Medulla oblongata (tissue), 1 donor: ENCODE data around the gene MGAM2.

Source experiments
- DNase-seq: peaks from one replicate; pipeline ENCODE4 v3.0.0-alpha.2; 2015; ENCODE audit errors: extremely low spot score

MGAM2 gene

DNA sequence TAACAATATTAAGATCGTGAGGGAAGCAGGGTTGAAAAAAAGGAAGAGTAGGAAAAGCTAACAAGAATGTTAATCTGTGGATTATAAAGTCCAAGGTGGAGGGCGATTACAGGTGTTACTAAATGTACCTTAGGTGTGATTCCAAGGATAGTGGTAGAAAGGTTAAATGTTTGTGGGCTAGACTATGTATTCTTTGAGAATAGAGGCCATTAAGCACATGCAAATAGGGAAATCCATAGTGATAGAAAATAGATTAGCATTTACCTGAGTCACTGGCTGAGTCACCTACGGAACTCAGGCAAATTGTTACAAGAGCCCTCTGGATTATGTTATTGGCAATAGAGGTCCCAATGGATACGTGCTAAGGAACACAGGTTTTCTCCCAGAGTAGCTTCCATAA, 9.0 kb downstream of the MGAM2 start:
- no peak for DNase-seq

DNA sequence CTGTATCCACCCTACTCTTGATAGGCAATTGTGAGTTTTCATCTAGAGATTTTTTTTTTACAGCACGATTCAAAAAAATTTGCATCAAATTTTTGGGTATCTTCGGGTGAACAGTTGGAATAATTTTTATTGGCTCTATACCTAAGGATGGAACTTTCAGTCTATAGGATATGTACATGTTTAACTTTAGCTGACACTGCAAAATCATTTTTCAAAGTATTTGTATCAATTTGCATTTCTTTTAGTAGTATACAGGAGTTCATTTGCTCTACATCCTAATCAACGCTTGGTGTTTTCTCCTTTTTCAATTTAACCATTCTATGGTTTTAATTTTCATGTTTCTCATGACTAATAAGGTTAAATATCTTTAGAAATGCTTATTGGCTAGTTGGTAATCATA, 11.7 kb downstream of the MGAM2 start:
- no peak for DNase-seq

DNA sequence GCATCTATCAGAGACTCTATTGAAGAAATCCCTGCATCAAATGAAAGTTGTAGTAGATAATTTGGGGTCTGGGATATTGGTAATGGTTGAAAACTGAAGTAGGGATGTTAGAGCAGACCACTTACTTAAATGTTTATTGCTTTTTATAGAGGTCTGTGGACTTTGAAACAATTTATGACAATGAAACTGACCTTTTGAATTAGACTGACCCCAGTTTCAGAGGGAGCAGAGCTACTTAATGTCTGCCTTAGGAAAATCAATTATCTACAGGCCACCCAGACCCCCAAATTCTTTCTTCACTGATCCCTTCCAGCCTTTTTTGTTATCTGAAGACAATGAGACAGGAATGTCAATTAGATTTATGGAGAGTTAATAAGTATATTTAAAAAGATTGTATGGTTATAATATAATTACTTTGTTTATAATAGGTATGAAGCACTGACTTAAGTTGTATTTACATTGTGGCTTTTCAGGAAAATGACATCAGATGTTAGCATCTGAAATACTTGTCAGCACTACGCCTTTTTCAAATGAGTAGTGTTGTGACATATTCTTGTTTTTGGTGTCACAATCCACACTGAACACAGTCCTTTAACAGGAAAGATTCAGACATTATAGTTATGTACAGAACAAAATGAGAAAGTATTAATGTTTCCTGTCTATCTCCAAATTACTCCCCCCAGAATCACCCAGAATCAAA, 13.9 kb downstream of the MGAM2 start:
- no peak for DNase-seq

DNA sequence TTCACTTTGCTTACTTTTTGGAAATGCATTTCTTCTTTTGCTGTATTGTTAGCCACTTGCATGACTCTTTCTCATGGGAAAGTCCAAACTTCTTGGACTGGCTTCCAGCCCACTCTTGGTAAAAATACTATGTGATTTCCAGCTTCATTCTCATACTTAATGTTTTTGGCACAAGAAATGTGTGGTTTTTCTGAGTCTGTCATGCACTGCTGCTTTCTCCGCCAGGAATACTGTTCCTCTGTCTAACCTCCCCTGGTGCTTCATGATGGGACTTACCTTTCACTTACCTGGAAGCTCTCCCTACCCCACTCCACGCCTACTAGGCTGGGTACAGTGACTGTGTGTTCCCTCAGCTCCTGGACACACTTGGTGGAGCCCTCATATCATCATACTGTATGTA, 18.7 kb downstream of the MGAM2 start:
- DNase-seq = no peak

DNA sequence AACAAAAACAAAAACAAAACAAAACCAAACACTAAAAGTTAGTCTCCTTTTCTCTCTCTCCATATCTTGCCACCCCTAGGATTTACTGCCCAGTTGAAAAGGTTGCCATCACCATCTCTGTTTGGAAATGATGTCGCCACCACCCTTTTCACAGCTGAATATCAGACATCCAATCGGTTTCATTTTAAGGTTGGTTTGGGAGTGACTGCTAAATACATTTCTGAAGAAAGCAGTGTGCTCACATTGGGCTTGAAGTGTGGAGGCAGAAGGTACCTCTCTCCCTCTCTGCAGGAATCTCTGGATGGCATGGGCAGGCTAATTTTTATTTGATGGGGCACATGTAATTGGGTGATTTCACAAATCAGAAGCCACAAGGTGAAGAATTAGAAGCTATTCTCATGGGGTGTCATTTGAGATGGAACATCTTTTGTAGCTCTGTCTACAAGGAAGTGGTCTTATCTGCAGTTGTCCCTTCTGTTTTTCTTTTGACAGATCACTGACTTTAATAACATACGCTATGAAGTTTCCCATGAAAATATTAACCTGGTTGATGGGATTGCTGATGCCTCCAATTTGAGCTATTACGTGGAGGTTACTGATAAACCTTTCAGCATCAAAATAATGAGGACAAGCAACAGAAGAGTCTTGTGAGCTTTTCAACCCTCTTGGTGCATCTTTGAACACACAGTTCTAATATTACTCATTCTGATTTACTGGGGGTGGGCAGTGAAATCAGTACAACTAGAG, 20.1 kb downstream of the MGAM2 start:
- no peak for DNase-seq

DNA sequence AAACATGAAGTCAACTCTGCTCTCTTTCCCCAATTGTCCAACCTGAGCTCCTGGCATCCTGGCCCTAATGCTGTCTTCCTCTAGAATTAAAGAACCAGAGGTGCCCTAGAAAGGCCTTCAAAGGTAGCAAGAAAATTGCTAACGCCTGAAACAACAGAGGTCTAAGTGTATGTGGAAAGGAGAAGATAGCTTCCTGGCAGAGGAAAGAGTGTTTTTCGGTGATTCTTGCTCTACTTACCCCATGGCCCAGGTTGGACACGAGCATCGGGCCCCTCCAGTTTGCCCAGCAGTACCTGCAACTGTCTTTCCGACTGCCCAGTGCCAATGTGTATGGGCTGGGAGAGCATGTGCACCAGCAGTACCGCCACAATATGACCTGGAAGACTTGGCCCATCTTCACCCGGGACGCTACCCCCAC, 22.2 kb downstream of the MGAM2 start:
- no peak for DNase-seq

DNA sequence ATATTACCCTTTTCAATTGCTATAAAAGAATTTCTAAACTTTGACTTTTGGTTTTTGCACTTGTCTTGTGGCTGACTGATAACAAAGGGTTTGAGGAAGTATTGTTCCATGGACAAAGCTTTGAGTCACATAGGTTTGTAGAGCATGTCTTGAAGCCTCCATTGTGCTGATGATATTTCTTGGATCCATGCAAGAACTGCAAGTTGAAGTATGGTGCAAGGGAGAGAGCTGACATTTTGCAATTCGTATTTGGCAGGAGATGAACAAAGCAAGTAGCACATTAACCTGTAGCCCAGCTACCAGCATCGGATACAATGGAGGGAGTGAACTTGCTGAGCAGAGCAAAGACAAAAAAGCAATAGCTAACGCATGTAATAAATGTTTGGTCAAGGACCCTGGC, 23.4 kb downstream of the MGAM2 start:
- no peak for DNase-seq

DNA sequence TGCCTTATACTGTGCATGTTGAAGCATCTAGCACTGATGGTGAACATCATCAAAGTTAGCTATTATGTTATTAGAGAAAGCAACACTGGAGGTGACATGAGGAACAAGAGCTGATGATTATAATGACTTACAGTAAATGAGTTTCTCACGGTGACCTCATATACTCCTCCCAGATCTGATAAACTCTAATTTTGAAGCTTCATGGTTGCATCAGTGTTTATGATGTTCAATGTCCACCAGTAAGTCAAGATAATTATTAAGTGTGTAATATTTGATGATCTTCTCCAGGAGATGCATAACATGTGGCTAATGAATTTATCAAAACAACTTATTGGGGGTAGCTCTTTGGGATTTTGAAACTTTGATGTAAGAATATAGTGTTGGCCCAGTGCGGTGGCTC, 27.5 kb downstream of the MGAM2 start:
- DNase-seq = no peak

DNA sequence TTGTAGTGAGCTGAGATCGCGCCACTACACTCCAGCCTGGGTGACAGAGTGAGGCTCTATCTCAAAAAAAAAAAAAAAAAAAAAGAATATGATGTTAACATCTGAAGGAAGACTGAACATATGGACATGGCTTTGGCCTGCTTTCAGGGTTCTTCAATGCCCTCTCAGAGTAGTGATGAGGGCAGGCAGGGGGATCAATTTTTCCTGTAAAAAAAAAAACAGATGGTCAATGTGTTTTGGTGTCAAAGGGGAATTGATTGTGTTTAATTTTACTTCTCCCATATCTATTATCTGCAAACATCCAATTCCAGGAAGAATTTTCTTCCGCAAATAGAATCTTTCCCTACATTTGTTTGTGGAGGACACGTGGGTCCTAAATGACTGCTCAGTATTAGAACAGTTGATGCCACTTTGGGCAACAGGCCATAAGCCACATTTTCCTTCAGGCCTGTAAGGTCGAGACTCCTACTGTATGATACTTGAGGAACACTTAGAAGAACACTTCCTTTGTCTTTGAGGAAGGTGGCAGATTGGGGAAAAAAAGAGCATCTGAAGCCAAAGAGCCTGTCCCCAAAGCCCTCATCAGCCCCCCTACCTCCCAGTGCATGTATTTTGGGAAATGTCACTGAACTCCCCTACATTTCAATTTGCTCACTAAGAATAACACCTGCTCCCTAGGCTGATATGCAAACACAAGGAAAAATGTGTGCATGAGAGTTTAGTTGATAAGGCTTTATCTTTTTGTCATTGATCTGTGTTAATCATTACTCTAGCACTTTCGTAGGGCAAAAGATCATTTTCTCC, 28.3 kb downstream of the MGAM2 start:
- DNase-seq = no peak

DNA sequence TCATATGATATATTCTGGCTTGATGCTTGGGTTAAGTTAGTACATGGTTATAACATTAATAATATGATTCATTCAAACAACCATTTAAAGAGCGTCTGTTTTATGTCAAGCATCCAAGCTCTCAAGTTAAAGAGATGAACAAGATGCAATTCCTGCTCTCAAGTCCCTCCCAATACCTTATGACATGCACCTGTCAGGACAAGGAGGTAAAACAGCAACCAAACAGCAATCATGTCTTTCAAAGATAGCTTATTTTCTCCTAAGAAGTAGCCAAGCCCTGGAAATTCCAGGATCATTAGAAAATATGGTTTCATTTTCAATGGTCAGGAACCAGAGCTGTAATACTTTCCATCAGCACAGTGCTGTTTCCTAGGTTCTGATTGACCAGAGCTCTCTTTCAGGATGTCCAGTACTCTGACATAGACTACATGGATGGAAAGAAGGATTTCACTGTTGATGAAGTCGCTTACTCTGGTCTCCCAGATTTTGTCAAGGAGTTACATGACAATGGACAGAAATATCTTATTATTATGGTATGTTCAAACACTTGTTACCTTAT, 29.0 kb downstream of the MGAM2 start:
- DNase-seq = no peak

DNA sequence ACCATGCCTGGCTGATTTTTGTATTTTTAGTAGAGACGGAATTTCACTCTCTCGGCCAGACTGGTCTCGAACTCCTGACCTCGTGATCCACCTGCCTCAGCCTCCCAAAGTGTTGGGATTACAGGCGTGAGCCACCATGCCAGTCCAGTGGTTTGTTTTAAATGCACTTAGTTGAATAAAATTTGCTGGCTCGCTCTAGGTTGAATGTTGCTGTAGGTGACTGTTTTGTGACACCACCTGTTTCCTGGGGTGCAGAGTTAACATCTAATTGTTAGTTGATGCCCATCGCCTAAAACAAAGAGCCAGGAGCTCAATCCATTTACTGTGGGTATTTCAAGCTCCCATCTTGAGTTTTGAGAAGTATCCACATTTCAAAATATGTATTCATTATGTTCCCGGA, 31.2 kb downstream of the MGAM2 start:
- no peak for DNase-seq

DNA sequence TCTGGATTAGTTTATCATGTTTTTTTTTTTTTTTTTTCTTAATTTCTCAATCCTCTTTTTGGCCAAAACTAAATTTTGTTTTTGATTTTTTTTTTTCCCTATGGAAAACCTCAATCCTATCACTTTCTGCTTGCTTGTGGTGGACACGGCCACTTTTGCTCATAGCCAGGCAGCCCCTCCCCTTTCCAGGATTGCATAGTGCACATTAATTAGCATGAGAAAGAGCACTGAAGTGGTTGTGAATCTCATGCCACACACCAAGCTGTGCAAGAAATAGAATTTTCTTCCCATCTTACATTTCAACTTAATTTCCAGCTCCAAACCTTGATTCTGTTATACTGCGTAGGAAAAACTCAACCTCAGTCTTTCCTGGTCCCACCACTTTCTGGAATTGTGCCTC, 34.6 kb downstream of the MGAM2 start:
- no peak for DNase-seq

DNA sequence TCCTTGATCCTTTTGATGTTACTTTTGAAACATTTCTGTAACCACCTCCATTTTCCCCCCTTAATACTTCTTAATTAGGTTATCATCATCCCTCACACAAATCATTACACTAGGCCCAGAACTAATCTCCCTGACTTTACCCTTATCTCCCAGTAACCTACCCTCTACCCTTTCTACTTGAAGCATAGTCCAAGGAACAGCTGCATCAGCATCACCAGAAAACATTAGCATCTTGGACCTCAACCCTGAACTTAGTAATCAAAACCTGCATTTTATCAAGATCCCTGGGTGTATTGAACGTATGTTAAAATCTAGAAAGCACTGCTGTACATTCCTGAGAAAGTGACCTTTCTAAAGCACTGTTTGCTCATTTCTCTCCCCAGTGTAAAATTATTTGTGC, 38.8 kb downstream of the MGAM2 start:
- no peak for DNase-seq

DNA sequence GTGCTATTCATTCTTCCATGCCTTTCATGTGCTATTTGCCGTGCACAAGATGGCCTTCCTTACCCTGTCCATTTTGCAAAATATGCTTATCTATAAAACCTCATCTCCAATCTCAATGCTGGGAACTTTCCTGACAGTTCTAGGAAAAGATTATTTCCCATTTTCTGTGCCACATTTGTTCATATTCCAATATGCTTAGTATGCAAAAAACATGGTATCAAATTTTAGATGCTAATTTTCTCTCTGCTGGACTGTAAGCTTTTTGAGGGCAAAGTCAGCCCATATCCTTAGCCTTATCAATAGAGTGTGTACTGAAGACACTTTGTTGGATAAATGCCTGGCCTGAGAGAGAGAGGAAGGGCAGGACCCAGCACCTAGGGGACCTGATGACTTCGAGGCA, 39.4 kb downstream of the MGAM2 start:
- DNase-seq = no peak

DNA sequence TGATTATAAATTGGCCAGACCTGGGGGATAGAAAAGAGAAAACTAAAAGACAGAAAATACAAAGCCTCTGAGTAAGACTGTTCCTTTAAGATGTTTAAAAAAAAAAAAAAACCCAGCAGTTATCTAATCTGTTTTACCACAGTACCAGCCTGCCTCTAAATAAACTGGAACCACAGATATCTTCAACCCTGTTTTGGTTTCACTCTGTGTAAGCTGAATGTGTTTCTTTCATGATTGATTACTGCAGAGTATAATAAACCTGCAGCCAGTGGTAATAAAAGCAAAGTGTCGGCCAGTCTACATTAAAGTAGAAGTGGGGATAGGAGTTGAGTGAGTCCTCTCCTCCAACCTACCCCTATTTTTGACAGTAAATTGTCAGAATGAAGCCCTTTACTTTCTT, 40.6 kb downstream of the MGAM2 start:
- no peak for DNase-seq

DNA sequence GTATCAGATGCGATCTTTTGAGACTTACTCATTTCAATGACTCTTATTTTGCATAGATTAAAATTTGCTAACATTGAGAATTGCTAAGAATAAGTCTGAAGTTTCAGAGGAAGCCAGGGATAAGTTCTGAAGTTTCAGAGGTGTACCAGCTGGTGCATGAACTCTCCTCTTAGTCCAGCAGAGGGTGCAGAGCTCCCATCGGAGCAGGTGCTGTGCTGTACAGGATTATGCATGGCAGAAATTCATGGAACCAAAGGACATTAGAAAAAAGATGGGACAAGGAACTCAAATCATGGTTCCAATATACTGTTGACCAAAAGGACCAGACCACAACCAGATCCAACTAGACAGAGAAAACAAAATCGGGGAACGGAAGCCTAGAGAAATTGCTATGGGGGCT, 41.9 kb downstream of the MGAM2 start:
- no peak for DNase-seq

DNA sequence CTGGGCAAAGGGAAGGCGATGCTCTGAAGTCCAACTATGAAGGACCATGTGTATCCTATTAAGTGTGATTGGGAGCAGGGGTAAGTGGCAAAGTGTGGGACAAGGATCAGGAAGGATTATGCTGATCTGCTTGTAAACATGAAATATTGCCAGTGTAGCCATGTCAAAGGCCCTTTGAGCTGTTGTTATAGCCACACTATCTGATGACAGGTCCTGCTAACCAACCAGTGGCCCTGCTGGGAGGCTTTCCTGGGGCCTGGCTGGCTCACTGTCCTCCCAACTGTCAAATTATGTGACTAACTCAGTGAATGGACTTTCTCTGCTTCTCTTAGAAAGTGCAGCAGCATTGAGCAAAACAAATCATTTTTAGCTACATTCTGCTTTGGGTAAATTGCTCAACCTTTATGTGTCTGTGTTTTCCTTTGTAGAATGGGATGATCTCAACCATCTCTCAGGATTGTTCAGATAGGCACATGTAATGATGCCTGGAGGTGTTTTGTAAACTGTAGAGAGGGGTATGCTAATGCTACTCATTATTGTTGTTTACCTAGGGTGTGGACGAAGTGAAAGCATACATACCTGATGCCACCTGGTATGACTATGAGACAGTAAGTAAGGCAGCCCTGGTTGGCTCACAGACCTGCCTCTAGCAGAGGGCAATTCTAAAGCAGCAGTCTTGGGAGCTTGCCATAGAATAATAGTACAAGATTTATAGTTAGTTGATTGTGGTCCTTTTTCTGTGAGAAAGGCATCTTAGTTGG, 47.4 kb downstream of the MGAM2 start:
- no peak for DNase-seq

DNA sequence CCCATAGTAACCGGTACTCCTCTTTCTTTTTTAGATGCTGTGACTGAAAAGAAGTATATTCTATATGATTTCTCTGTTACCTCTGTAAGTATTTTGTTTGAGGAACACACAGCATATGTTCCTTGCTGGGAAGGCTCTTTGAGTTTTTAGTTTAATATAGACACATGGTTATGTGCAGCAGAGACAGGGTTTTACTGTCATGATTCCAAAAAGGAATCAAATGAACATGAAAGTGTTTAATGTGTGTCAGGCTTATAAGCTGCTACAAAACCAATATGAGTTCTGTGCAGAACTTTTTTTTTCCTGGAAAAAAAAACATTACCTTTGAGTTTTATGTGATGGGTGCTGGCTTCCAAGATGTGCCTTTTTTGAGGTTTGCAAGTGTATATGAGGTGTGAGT, 50.4 kb downstream of the MGAM2 start:
- DNase-seq = no peak

DNA sequence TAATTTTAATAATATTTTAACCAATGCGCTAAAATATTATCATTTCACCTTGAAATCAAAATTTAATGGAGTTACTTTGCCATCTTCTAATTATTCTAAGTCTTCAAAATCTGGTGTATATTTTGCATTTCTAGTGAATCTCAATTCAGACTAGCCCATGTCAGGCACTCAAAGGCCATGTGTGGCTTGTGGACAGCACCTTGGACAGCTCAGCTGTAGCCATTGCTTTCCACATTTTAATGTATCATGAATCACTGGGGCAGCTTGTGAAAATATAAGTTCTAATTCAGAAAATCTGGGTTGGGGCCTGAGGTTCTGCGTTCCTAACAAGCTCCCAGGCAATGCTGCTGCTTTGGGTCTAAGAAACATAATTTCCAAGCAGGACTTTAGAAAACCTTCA, 57.2 kb downstream of the MGAM2 start:
- DNase-seq = no peak

DNA sequence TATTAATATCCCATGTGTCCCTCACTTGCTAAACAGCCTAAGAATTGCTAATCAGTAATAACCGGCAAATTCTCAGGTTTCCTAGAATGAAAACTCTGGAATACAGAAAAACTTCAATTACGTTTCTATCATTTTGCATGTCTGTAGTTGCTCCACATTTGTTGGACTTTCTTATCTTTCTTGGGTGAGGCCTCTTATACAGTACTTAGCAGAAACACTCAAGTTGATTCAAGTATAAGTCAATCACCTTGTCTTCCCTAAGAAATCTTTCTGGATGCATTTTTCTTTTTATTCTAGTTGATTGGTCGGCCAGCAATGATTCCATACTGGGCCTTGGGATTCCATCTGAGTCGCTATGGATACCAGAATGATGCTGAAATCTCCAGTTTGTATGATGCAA, 61.4 kb downstream of the MGAM2 start:
- DNase-seq = no peak

DNA sequence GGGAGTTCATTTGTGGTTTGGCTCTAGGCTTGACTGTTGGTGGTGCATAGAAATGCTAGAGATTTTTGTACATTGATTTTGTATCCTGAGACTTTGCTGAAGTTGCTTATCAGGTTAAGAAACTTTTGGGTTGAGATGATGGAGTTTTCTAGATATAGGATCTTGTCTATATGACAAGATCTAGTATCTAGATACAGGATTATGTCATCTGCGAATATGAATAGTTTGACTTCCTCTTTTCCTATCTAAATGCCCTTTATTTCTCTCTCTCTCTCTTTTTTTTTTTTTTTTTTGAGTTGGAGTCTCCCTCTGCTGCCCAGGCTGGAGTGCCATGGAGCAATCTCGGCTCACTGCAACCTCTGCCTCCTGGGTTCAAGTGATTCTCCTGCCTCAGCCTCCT, 62.9 kb downstream of the MGAM2 start:
- DNase-seq = no peak

DNA sequence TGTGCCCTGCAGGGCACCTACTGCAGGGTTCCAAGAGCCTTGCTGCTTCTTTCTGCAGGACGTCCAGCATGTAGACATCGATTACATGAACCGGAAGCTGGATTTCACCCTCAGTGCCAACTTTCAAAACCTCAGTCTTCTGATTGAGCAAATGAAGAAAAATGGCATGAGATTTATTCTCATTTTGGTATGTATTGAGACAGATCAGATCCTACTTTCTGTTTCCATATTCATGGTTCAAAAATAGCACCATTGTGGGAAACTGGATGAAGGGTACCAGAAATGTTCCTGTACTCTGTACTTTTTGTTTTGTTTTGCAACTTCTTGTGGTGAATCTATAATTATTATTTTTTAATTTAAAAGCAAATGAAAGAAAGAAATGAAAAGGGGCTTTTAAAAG, 64.1 kb downstream of the MGAM2 start:
- DNase-seq = no peak
